ENCODE data around the gene FRS2.

FRS2 gene

DNA sequence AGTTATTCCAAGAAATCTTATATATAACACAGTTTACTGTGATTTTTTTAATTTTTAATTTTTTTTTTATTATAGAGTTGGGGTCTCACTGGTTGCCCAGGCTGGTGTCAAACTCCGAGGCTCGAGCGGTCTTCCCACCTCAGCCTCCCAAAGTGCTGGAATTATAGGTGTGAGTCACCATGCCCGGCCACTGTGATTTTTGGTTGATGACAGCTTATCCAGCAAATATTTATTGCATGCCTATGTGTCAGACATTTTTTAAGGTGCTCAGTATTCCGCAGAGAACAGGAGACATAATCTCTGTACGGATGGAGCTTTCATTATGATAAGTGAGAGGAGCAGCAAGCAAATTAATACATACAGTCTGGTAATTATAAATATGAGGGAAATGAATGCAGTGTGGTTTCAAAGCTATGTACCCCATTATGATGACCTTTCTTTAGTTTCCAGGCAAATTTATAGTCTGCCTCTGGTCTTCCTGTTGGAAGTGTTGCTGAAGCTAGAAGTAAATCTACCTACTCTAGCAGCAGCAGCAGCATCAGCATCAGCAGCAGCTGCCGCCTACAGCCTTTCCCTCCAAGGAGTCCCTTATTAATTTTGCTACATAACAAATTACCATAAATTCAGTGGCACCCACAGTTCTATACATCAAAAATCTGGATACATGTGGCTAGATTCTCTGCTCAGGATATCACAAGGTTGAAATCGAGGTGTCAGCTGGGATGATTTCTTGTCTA is 32.3 kb downstream of the FRS2 start:
- DNase-seq (ENCODE audit: low read depth), result no peak

DNA sequence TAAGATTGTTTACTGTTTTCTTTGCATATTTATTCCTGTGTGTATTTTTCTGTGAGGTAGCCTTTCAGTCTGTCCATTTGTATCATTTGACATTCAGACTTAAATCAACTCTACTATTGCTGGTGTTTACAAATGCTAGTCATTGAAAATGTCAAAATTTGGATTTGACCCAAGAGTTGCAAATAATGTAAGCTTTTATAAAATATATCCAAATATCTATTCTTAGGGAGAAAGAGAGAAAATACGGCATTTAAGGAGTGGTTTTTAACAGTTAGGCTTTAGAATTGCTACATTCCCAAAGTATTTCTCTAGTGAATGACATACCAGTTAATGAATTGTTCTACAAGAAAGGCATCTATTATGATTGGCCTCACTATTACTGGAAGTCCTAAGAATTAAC is 37.9 kb downstream of the FRS2 start:
- DNase-seq (ENCODE audit: low read depth), result no peak

DNA sequence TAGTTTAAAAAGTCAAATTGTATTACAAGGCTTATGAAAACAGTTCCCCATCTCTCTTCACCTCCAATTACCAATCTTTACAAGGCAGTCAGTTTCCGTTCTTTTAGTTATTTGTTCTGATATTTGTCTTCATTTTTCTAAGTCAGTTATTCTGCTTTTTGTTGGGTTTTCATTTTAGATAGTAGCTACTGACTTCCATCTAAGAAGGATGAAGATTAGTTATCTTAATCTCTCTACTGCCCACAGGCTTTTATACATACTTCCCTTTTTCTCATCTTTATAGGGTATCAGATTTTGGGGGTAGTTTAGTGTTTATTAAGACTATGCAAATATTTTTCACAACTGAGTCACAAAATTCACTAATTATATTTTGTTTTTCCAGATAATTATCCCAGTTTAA is 38.4 kb downstream of the FRS2 start:
- no peak for DNase-seq (ENCODE audit: low read depth)

DNA sequence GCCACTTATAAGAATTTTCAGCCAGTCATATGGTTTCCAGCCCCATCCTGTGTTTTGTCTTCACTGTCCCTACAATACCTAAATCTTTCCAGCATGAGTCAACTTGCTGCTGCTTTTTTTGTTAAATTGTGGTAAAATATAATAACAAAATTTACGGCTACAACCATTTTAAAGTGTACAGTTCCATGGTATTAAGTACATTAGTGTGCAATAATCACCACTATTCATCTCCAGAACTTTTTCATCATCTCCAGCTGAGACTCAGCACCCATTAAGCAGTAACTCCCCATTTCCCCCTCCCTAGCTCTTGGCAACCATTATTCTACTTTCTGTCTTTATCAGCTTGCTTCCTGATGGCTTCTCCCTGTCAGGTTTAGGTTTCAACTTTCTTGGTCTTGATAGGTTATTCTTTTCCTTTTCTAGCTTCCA is 39.1 kb downstream of the FRS2 start:
- no peak for DNase-seq (ENCODE audit: low read depth)

DNA sequence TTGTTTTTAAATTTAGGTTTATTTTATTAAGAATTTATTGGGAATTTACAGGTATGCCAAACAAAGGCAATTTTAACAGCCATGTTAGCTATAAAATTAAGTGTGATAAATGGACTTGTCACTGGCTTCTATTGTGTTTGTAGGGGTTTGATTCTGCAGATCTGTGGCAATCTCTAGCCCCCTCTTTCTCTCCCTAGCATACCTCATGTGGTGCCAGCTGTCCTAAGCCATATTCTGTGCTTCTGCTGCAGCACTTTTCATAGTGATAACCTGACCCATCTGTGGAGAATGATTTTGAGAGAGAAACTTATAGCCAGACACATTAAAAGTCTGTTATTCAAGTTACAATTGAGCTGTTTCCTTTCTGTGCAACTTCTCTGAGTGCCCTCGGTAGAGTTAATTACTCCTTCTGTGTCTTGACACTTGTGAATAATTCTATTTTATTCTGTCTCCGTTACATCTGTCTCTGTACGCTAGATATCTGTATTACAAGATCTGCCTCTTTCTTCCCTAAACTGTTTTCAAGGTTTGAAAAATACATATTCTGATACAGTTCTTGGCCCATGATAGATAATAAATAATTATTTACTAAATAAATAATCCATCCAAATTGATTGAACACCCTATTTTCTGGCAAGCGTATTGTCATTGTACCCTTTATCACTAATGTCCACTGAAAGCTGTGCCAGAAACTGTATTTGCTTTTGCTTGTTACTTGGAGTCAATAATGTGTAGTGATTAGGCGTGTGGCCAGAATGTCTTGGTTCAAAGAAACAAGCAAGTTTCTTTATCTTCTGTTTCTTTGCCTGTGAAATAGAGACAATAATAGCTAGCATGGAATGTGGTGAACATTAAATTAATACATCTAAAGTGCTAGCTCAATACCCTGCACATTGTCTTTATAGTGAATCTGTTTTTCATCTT is 40.0 kb downstream of the FRS2 start:
- DNase-seq (ENCODE audit: low read depth), result no peak

DNA sequence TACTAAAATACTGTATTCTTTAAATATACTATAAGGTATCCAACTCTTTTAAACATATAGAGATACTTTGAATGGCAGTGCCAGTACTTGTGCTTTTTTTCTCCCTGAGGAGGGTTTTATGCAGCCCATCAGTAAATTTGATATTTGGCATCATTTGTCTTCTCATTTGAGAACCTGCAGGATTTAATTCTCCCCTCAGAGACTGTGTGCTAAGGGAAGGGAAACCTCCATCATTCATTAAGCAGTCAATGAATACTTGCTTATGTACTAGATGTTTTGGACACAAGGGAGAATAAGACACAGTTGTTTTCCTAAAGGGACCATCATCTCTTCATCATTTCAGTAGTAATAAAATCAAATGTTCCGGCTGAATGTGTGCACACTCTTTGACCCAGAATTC is 40.8 kb downstream of the FRS2 start:
- no peak for DNase-seq (ENCODE audit: low read depth)

DNA sequence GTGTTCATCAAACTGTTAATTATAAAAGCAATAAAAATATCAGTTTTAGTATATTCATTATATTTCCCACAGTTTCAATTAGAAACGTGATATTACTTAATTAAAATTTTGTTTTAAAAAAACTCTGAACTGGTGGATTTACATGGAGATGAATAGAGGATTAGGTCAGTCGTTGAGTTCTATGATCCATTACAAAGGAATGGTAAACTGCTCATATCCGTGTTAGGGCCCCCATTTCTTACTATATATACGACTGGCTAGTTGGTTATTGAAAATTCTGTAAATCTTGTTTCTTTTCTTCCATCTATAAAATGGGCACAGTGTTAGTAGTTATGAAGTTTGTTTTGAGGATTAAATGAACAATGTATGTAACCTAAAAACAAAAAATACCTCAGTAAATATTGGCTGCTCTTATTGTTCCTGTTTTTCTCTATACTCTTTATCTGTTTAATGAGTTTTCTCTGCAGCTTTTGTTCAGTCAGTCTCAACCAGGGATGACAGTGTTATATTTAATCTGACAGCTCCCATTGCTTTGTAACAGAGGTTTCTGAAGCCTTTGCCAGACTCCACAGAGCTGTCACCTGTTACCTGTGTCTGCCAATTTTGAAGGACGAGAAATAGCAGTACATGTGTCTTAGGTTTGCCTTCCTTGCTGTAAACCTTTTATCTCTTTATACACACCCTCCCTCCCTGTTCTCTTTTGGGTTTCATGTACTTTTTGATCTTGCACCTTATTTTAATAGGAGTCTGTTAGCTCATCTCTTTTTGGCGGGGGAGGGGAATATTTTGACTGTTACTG is 41.5 kb downstream of the FRS2 start:
- no peak for DNase-seq (ENCODE audit: low read depth)

DNA sequence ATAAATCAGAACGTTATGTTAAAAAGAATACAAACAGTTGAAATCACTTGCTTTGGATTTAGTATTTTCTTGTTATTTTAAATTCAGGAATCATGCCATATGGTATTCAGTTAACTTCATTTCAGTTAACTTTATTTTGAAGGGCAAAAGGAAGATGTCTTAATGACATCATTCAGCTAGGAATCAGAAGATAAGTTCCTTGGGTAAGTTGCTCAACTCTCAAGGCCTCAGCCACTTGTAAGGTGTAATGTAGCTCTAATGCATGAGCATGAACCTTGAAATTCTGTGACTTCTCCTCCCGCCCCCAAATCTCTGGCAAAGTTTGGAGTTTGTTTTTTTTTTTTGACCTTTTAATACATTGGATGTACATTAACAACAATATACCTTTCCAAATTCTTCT is 42.6 kb downstream of the FRS2 start:
- no peak for DNase-seq (ENCODE audit: low read depth)

DNA sequence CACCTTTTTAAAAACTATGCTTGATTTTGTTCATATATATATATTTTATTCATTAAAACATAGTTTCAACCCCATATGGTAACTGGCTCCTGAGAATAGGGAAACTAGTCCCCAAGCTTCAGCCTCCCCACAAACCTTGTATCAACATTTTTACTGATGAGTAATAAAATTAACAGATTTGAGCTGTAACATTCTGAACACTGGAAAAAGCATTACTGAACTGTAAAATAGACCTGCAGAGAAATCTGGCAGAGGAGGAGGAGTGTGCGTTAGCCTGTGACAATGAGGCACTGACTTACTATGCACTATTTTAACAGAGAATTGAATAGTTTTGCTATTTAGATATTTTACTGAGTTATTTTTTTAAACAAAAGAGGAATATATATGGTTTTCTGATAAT is 43.1 kb downstream of the FRS2 start:
- no peak for DNase-seq (ENCODE audit: low read depth)

DNA sequence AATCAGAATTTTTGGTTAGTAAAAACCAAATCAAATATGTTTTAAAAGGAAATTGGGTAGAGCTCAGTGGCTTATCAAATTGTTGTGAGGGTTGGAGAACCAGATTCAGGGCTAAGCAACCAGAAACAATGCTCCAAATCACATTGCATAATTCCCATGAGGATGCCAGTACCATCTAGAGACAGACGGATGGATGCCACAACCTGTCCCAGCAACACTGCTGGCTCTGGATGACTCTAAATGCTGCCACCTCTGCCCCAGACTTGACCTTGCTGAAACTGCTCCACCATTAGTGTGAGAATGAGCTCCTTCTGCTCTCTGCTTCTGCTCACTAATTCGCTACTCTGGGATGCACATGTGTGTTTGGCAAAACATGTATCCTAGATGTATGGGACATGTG is 43.9 kb downstream of the FRS2 start:
- DNase-seq (ENCODE audit: low read depth), result no peak

DNA sequence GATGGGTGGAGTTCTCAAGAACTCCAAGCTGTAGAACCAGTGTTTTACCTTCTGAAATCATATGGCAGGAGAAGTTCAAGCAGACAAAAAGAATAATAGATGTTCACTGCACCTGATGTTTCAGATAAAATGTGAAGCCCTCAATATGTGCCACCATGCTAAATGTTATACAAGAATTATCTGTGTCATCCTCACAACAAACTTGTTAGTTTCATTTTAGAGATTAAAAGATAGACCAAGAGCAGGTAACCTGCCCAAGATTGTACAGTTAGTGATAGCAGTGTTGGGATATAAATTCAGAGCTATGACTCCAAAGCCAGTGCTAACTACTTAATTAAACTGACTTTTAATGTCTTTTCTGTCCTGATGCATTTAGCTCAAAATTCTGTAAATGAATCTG is 44.7 kb downstream of the FRS2 start:
- no peak for DNase-seq (ENCODE audit: low read depth)

DNA sequence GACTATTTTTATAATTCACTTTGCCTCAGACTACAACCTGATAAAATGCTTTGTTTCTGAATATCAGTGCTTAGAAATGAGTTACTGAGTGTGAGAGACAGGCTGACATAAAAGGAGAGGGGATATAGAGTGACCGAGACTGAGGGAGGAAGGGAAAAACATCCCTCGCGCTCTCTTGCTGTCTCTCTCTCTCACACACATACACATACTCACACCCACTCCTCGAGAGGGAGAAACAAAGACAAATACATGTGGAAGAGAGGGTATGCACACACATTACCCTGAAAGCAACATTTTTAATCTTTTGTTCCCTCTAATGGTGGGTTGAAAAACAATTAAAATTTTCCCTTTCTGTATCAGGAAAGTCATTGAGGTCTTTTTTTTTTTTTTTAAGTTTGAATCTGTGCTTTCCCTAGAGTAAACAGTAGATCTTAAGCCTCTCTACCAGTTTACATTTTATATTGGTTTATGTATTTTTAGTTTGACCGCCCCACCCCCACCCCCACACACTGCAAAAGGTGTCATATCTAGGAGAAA is 45.3 kb downstream of the FRS2 start:
- DNase-seq (ENCODE audit: low read depth), result no peak

DNA sequence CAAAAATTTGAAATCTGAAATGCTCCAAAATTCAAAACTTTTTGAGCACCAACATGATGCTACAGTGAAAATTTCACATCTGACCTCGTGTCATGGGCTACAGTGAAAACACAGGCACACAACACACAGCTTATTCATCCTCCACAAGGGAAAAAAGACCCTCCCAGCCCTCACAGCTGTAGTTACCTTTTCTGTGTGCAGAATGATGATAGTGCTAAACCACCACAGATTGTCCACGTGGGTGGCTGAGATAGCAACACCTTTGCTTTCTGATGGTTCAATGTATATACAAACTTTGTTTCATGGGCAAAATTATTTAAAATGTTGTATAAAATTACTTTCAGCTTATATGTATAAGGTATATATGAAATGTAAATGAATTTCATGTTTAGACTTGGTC is 46.8 kb downstream of the FRS2 start:
- no peak for DNase-seq (ENCODE audit: low read depth)

DNA sequence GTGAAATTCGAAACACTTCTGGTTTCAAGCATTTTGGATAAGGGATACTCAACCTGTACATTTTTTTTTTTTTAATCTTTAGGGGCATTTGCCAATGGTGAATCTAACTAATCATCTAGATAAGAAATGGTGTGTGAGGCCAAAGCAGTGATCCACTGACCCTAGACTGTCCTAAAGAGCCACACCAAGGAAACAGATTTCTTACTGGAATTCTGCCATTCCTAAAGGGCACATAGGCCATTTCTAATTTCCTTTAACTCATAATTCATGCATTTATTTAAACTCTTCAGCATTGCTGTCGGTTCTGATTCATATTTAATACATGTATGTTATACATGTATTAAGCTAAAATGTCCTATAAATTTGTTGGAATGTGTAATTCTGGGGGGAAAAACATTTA is 47.2 kb downstream of the FRS2 start:
- DNase-seq (ENCODE audit: low read depth), result no peak

DNA sequence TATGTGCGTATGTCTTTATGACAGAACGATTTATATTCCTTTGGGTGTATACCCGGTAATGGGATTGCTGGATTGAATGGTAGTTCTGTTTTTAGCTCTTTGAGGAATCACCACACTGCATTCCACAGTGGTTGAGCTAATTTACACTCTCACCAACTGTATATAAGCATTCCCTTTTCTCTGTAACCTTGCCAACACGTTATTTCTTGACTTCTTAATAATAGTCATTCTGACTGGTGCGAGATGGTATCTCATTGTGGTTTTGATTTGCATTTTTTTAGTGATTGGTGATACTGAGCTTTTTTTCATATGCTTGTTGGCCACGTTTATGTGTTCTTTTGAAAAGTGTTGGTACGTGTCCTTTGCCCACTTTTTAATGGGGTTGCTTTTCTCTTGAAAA is 49.7 kb downstream of the FRS2 start:
- no peak for DNase-seq (ENCODE audit: low read depth)

DNA sequence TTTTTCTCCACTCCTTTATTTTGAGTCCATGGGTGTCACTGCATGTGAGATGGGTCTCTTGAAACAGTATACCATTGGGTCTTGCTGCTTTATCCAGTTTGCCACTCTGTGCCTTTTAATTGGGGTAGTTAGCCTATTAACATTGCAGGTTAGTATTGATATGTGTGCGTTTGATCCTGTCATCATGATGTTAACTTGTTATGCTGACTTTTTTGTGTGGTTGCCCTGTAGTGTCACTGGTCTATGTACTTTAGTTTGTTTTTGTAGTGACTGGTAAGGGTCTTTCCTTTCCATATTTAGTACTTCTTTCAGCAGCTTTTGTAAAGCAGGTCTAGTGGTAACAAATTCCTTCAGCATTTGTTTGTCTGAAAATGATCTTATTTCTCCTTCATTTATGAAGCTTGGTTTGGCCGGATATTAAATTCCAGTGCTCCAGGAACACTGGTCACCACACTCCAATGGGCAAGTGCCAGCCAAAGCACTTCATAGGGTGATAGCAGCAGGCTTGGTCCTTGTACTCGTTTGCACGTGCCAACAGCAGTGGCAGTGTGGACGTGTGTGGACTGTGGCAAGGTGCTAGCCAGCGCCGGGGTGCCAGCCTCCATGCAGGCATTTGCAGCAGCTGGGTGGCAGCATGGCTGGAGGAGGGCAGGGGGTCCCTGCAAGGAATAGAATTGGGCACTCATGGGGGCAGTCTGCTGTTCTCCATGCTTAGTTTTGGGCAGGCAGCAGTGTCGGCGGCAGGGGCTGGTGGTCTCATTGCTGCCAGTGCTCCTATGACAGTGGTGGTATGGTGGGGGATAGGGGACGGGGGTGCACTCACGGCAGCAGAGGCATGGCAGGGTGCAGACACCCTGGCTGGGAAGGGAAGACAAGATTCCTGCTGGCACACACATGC is 53.5 kb downstream of the FRS2 start:
- no peak for DNase-seq (ENCODE audit: low read depth)

DNA sequence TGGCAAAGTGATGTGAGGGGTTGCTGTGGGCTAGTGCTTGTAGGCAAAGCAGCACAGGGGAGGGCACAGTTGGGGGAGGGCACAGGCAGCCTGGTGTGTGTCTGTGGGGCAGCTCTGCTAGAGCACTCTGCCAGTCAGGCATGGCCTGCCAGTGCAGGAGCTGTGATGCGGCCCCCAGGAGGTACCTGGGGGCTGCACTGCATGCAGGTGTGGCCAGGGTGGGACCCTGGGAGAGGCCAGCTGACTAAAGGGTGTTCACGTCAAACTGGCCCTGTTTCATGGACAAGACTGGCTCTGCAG is 54.1 kb downstream of the FRS2 start:
- no peak for DNase-seq (ENCODE audit: low read depth)

DNA sequence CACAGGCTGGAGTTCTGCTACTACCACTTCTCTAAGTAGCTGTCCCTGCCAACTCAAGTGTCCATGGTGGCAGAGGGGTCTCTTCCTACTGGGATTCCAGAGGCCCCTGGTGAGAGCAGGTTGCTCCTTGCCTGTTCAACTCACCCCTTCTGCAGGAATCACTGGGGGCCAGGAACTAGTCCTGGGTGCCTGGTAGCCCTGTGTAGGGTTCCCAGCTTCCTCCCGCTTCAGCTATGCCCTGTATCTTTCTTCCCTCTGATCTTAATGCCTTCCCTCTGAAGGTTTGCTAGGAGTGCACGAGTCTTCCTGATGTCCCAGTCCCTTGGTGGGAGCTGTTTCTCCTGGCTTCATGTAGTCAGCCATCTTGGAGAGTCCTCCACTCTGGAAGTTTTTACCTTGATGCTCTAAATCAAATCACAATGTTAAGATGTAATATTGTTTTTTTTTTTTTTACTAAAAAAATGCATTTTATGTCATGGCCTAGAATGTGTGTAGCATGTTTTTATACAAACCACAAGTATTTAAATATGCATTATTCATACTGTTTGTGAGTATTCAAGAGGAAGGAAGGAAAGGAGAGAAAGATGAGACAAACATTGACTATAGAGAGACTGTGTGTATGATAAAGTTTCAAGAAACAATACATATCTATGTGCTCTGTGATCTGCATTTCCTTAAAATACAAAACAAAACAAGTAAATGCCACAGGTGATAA is 54.7 kb downstream of the FRS2 start:
- DNase-seq (ENCODE audit: low read depth), result no peak

DNA sequence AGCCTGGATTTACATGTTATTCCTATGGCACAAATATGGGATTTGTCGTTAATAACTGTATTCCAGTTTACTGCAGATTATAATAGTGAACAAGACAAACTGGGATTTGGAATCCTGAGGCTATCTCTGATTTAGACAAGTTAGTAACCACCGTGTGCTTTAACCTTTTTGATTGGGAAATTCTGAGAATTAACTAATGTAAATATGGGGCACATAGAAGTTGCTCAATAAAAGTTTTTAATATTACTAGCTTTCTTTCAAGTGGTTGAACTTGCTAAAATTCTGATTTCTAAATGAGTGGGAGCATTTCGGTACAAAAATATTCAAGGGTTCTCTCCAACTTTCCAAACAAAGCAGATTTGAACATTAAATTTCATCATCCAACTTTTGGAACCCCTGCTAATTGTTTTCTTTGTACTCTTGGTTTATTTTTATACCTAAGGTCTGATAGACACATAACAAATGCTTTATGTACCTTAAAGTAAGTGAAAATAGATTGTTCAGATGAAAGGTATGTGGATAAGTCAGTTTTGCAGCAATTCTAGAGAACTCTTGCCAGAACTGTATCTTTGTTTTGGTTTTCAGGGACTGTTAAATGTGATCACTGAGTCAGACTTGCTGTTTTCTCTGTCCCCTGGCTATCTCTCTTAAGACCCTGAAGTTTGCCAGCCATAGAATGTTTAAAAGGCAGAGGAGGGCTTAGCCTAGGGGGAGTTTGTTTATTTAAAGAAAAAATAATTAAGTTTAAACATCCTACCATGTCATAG is 57.5 kb downstream of the FRS2 start:
- DNase-seq (ENCODE audit: low read depth), result no peak

DNA sequence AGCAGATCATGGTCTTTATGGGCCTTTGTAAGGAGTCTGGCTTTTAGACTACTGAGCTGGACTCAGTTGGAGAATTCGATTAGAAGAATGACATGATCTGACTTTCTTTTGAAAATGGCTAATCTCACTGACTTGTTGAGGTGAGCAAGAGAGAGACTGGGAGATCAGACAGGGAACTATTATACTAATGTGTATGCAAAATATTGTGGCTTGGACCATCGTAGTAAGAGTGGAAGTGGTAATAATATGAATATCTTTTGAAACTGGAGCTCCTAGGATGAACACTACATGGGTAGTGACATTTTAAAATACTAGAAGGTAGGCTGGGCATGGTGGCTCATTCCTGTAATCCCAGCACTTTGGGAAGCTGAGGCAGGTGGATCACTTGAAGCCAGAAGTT is 58.8 kb downstream of the FRS2 start:
- no peak for DNase-seq (ENCODE audit: low read depth)

All from activated T-helper 1 cell treated with Interleukin-2 at 50 U/mL for 16 hours (primary cell).